Heart right ventricle (tissue), 16 donors: Measurements from ENCODE around the gene DUSP14. TPM values are rescaled to one million over a fixed set of nuclear protein-coding genes. Genes with fewer than 3 reads are reported as not detected.

Source experiments
- ATAC-seq, 8 donors: fragments of 200-7000 bp; cut with Tn5 transposase; one replicate each; pipeline ENCODE4 v1.9.1; 2020; ENCODE audit warnings: mild to moderate bottlenecking in 8 of 8, moderate library complexity in 8 of 8, moderate number of reproducible peaks in 1 of 8
- DNase-seq, 2 donors: peaks; one replicate each; pipeline ENCODE4 v3.0.0-alpha.2; 2020
- H3K27ac ChIP-seq, 10 donors: fragments of 200-600 bp; sonication (generic) in 2 of 10; one replicate each; pipeline versions ENCODE4 v1.5.0 to v1.8.0; 2020 to 2022; ENCODE audit warnings: mild to moderate bottlenecking in 3 of 10
- H3K27me3 ChIP-seq, 7 donors: fragments of 200-600 bp; one replicate each; pipeline ENCODE4 v1.8.0; 2021 to 2022; ENCODE audit warnings: mild to moderate bottlenecking in 2 of 7
- H3K36me3 ChIP-seq, 9 donors: fragments of 200-600 bp; sonication (generic) in 1 of 9; one replicate each; pipeline versions ENCODE4 v1.5.0 to v1.8.0; 2020 to 2022; ENCODE audit warnings: mild to moderate bottlenecking in 2 of 9
- H3K4me1 ChIP-seq, 9 donors: fragments of 200-600 bp; sonication (generic) in 1 of 9; one replicate each; pipeline versions ENCODE4 v1.5.0 to v1.8.0; 2020 to 2022; ENCODE audit warnings: mild to moderate bottlenecking in 4 of 9
- H3K4me3 ChIP-seq, 10 donors: fragments of 200-600 bp; sonication (generic) in 2 of 10; one replicate each; pipeline versions ENCODE4 v1.5.0 to v1.8.0; 2020 to 2022; ENCODE audit warnings: mild to moderate bottlenecking in 7 of 10, moderate library complexity in 2 of 10
- H3K9me3 ChIP-seq, 11 donors: fragments of 200-600 bp in 10 of 11; sonication (generic) in 2 of 11; one replicate each; pipeline versions ENCODE4 v1.5.0 to v1.8.0; 2013 to 2022; ENCODE audit warnings: mild to moderate bottlenecking in 2 of 11, control low read depth in 1 of 11, moderate library complexity in 1 of 11
- CTCF ChIP-seq, 9 donors: fragments of 200-600 bp; sonication (generic) in 2 of 9; IDR thresholded peaks; one replicate each; pipeline versions ENCODE4 v1.5.0 to v1.8.0; 2021 to 2022; ENCODE audit warnings: antibody characterized with exemption in 9 of 9, mild to moderate bottlenecking in 5 of 9, moderate library complexity in 1 of 9
- WGBS, 2 donors: extraction: QIAGEN DNeasy Blood & Tissue Kit; methylation state at CpG; one replicate each; pipeline ENCODE4 v1.1.7; 2013; ENCODE audit warnings: inconsistent platforms in 1 of 2; 5-methylcytosine and 5-hydroxymethylcytosine counted together
- intact Hi-C, 10 donors: fragments of 100-400 bp; cut with DNase I; formaldehyde crosslinking; loops; one replicate each; pipeline versions ENCODE4 v1.11.1 to v1.14.2; 2022
- polyA plus RNA-seq, 2 donors: library from polyadenylated mRNA; stranded (reverse); fragments of 200-250 nt; gene quantifications; one replicate each; pipeline ENCODE4 v1.2.3, GENCODE V29; 2013
- total RNA-seq, 10 donors: library from RNA; stranded (reverse); fragmentation: NEBNext Ultra II Directional in 3 of 10; extraction: Animal tissue kit (Norgen Biotek cat#: 25700) in 3 of 10; gene quantifications; one replicate each; pipeline versions ENCODE4 v1.2.1 to v1.2.4, GENCODE V29; 2021 to 2023
- donor health status: Arrhythmogenic right ventricular cardiomyopathy.
- donor health status: ischemic (EF 13 %, LVEDD 7.1; RV severe dilation, severe dysfunction).
- donor health status: healthy with polysubstance abuse.
- donor health status: DM: no; HTN: yes; CAD: no.
- donor health status: DM: no; HTN: no; CAD: no.
- donor health status: ischemic (EF 25% LVEDD 6.9; RV normal size, moderate dysfunction).
- donor health status: ischemic (EF 25% LVEDD 5.7; RV mildly dilated, moderate dysfunction).
- donor health status: healthy.
- donor health status: DM: yes; HTN: yes; CAD: no.
- donor health status: Ischemic cardiomyopathy.
- donor health status: ischemic (EF 35%, LVEDD 5.7; RV mildly dilated, moderate dysfunction).
- donor health status: nonischemic (EF 11% LVEDD 7.7; RV severe dilation, severe dysfunction).
- donor health status: DM: yes; HTN: yes; CAD: no.
- donor health status: PGD.
- donor health status: ischemic (EF 29% LVEDD 5.4; RV normal size, mild dysfunction).
- donor health status: nonischemic (EF 23%, LVEDD 6.1; RV moderate dilation, normal function).

The DUSP14 gene
- total and polyA plus RNA-seq, 12 donors, result 6.0 to 21.7 (median 18.5) TPM

- Histone ChIP-seq H3K27me3 (no peaks in the 10 kb centered on the region), H3K4me3 (no peak overlapping the region), H3K27ac (no peak overlapping the region), H3K4me1 (no peaks in the 10 kb centered on the region), H3K9me3 (no peaks in the 10 kb centered on the region), H3K36me3 (peaks cover 0 to 100% (median 37%) of the 10 kb centered on the region in 9 donors)
- 95 to 97% methylated on average over 3 of the region's 3 CpGs for WGBS, 2 donors
- DNase-seq (no peak), ATAC-seq (no peak)
- no peak for TF ChIP-seq CTCF (IDR thresholded peaks at IDR 0.05)
- intact Hi-C loops, result no loop called here
These were observed 43.1 kb downstream of the DUSP14 start for GRCh38 chr17:37532756-37533155.

DNA sequence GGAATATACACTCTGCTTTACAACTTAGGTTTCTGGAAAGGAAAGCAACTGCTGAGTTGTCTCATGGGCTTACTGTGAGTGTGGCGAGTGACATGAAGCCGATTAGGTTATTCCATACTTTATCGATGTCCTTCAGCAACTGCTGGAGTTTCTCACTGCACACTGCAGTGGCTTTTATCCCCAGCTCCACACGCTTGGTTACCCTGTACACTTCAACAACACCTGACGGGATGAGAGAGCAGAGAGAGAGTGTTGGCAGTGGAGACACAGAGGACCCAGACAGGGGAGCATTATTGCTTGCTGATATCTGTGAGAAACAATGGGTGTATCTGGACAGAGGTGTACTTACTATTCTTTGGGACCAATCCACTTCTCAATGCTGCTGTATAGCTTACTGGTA lies 46.2 kb downstream of the DUSP14 start:
- no peak for ATAC-seq
- H3K4me1 ChIP-seq, result no peaks in the 10 kb centered on the region
- no peak overlapping the region for H3K4me3 ChIP-seq
- H3K27ac ChIP-seq, result no peak overlapping the region
- no peak for DNase-seq
- H3K27me3 ChIP-seq, result no peaks in the 10 kb centered on the region
- intact Hi-C loops, result no loop called here
- no peaks in the 10 kb centered on the region for H3K9me3 ChIP-seq
- TF ChIP-seq CTCF (IDR thresholded peaks at IDR 0.05), result no peak
- 61 to 82% methylated on average over 5 of the region's 5 CpGs for WGBS, 2 donors
- peaks cover 0 to 100% (median 61%) of the 10 kb centered on the region in 9 donors for H3K36me3 ChIP-seq

- ATAC-seq (no peak), DNase-seq (no peak)
- Histone ChIP-seq H3K27me3 (no peaks in the 10 kb centered on the region), H3K36me3 (peaks cover 0 to 100% (median 75%) of the 10 kb centered on the region in 9 donors), H3K27ac (no peak overlapping the region), H3K4me3 (no peak overlapping the region), H3K4me1 (no peaks in the 10 kb centered on the region), H3K9me3 (no peaks in the 10 kb centered on the region)
- 95 to 100% methylated on average over 8 of the region's 8 CpGs for WGBS, 2 donors
- no peak for TF ChIP-seq CTCF (IDR thresholded peaks at IDR 0.05)
- intact Hi-C loops, result no loop called here
These were observed 49.4 kb downstream of the DUSP14 start for GRCh38 chr17:37538981-37539659.

GRCh38 chr17:37541880-37542660 lies 52.4 kb downstream of the DUSP14 start:
- ATAC-seq, result no peak
- Histone ChIP-seq H3K4me1 (peaks cover 2 to 21% (median 16%) of the 10 kb centered on the region in 9 donors), H3K4me3 (no peak overlapping the region), H3K27ac (no peak overlapping the region), H3K9me3 (no peaks in the 10 kb centered on the region), H3K36me3 (peaks cover 0 to 78% (median 52%) of the 10 kb centered on the region in 9 donors), H3K27me3 (no peaks in the 10 kb centered on the region)
- intact Hi-C loops, result no loop called here
- no peak for DNase-seq
- WGBS, 2 donors, result 85 to 97% methylated on average over 9 of the region's 9 CpGs
- no peak for TF ChIP-seq CTCF (IDR thresholded peaks at IDR 0.05)
